Kidney tubule cell (primary cell): ENCODE measurements around the gene CD276.
"Not testable (repeated sequence)": the region's sequence is repeated elsewhere in the genome, so short reads cannot be mapped to it uniquely, and the experiment has no call there.

Experiments used
- DNase-seq: peaks from one replicate; pipeline ENCODE4 v3.0.0-alpha.2; 2018; ENCODE audit warnings: low spot score

Gene CD276

GRCh38 chr15:73710321-73710720, 26.1 kb downstream of the CD276 start:
- no peak for DNase-seq

GRCh38 chr15:73711526-73711925, 27.3 kb downstream of the CD276 start:
- no peak for DNase-seq

- DNase-seq: no peak
Measured at GRCh38 chr15:73712107-73712506, 27.9 kb downstream of the CD276 start.

- no peak for DNase-seq
Measured at GRCh38 chr15:73714695-73715301, 30.6 kb downstream of the CD276 start.

GRCh38 chr15:73715417-73715816, 31.2 kb downstream of the CD276 start:
- DNase-seq: no peak

GRCh38 chr15:73716417-73716816, 32.2 kb downstream of the CD276 start:
- DNase-seq: no peak

- no peak for DNase-seq
Measured at GRCh38 chr15:73717206-73717605, 33.0 kb downstream of the CD276 start.

- no peak for DNase-seq
Measured at GRCh38 chr15:73717802-73718201, 33.6 kb downstream of the CD276 start.

- DNase-seq: no peak
Measured at GRCh38 chr15:73718694-73719093, 34.5 kb downstream of the CD276 start.

GRCh38 chr15:73722425-73722824, 38.2 kb downstream of the CD276 start:
- no peak for DNase-seq

GRCh38 chr15:73723191-73723590, 39.0 kb downstream of the CD276 start:
- DNase-seq: no peak

- no peak for DNase-seq
Measured at GRCh38 chr15:73724212-73724611, 40.0 kb downstream of the CD276 start.

GRCh38 chr15:73727330-73727976, 43.3 kb downstream of the CD276 start:
- DNase-seq: peak; percentile 79

GRCh38 chr15:73732051-73732450, 47.9 kb downstream of the CD276 start:
- not testable (repeated sequence) for DNase-seq

- DNase-seq: no peak
Measured at GRCh38 chr15:73732930-73733329, 48.7 kb downstream of the CD276 start.

- no peak for DNase-seq
Measured at GRCh38 chr15:73737535-73737934, 53.4 kb downstream of the CD276 start.

GRCh38 chr15:73740152-73741048, 56.2 kb downstream of the CD276 start:
- no peak for DNase-seq

- no peak for DNase-seq
Measured at GRCh38 chr15:73741321-73741836, 57.2 kb downstream of the CD276 start.

GRCh38 chr15:73744293-73744692, 60.1 kb downstream of the CD276 start:
- no peak for DNase-seq

- no peak for DNase-seq
Measured at GRCh38 chr15:73745073-73745472, 60.9 kb downstream of the CD276 start.

GRCh38 chr15:73746261-73746660, 62.1 kb downstream of the CD276 start:
- DNase-seq: no peak

GRCh38 chr15:73746883-73747282, 62.7 kb downstream of the CD276 start:
- DNase-seq: peak; percentile 49
